IgD-negative memory B cell (primary cell): ENCODE measurements around the gene CHD3. TPM values are rescaled to one million over a fixed set of nuclear protein-coding genes. Genes with fewer than 3 reads are reported as not detected.

ENCODE experiments used
- H3K27ac Mint-ChIP-seq, 3 donors: one replicate each; pipeline ENCODE4 v1.8.0; 2020 to 2022; ENCODE audit warnings: mild to moderate bottlenecking in 3 of 3, mixed read lengths in 3 of 3, moderate library complexity in 1 of 3
- H3K27me3 Mint-ChIP-seq: one replicate; pipeline ENCODE4 v1.8.0; 2021; ENCODE audit warnings: mixed read lengths
- H3K36me3 Mint-ChIP-seq: one replicate; pipeline ENCODE4 v1.8.0; 2020; ENCODE audit warnings: mild to moderate bottlenecking, mixed read lengths
- H3K4me1 Mint-ChIP-seq, 3 donors: one replicate each; pipeline ENCODE4 v1.8.0; 2020 to 2022; ENCODE audit warnings: mixed read lengths in 3 of 3, mild to moderate bottlenecking in 1 of 3
- H3K4me3 Mint-ChIP-seq, 4 donors: one replicate each; pipeline ENCODE4 v1.8.0; 2020 to 2022; ENCODE audit warnings: mild to moderate bottlenecking in 4 of 4, mixed read lengths in 4 of 4, moderate library complexity in 3 of 4
- H3K9me3 Mint-ChIP-seq, 3 donors: one replicate each; pipeline ENCODE4 v1.8.0; 2020 to 2021; ENCODE audit warnings: mixed read lengths in 3 of 3, mild to moderate bottlenecking in 1 of 3
- polyA plus RNA-seq: library from polyadenylated mRNA; unstranded; fragments of 300-500 nt; fragmentation: Illumina TruSeq; gene quantifications from one replicate; pipeline ENCODE4 v1.2.3, GENCODE V29; 2021

The CHD3 gene
- 2.4 TPM for polyA plus RNA-seq

- Mint-ChIP-seq H3K27ac (no peak within 1 kb of the TSS), H3K27me3 (no peaks in the 10 kb centered on the region), H3K9me3 (no peaks in the 10 kb centered on the region), H3K4me3 (no peak within 1 kb of the TSS), H3K4me1 (peaks cover 0 to 2% (median 0%) of the 10 kb centered on the region in 3 donors), H3K36me3 (no peaks in the 10 kb centered on the region)
Observed at GRCh38 chr17:7888184-7888920, at the start of gene CHD3. TSS of gene CHD3 (plus strand) at chr17:7888789. CDS start at chr17:7889001, 212 bp downstream.

- Mint-ChIP-seq H3K27ac (peak overlapping the region; percentile 88 to 100 (median 93)), H3K4me3 (peak overlapping the region in 2 of 4 donors; percentile 59 to 91), H3K36me3 (no peaks in the 10 kb centered on the region), H3K4me1 (peaks cover 31 to 48% (median 44%) of the 10 kb centered on the region in 3 donors), H3K27me3 (peaks cover 1% of the 10 kb centered on the region), H3K9me3 (no peaks in the 10 kb centered on the region)
Observed at GRCh38 chr17:7839190-7839875, 49.3 kb upstream of the CHD3 start.

- H3K4me1 Mint-ChIP-seq, result peaks cover 31 to 48% (median 44%) of the 10 kb centered on the region in 3 donors
- H3K4me3 Mint-ChIP-seq, result peak overlapping the region in 3 of 4 donors; percentile 4 to 91 (median 44)
- peaks cover 1% of the 10 kb centered on the region for H3K27me3 Mint-ChIP-seq
- no peaks in the 10 kb centered on the region for H3K9me3 Mint-ChIP-seq
- peak overlapping the region; percentile 88 to 100 (median 93) for H3K27ac Mint-ChIP-seq
- no peaks in the 10 kb centered on the region for H3K36me3 Mint-ChIP-seq
Observed at GRCh38 chr17:7839876-7840261, 48.7 kb upstream of the CHD3 start.

- H3K4me3 Mint-ChIP-seq, result peak overlapping the region in 3 of 4 donors; percentile 73 to 96 (median 91)
Observed at GRCh38 chr17:7840441-7840840, 48.1 kb upstream of the CHD3 start.

GRCh38 chr17:7840875-7841274 lies 47.7 kb upstream of the CHD3 start:
- no peaks in the 10 kb centered on the region for H3K36me3 Mint-ChIP-seq
- no peaks in the 10 kb centered on the region for H3K9me3 Mint-ChIP-seq

More at GRCh38 chr17:7840441-7840840, 48.1 kb upstream of the CHD3 start:
- Mint-ChIP-seq H3K36me3 (no peaks in the 10 kb centered on the region), H3K9me3 (no peaks in the 10 kb centered on the region), H3K27ac (peak overlapping the region; percentile 93 to 100 (median 97)), H3K27me3 (peaks cover 1% of the 10 kb centered on the region), H3K4me1 (peaks cover 31 to 48% (median 44%) of the 10 kb centered on the region in 3 donors)

GRCh38 chr17:7841396-7841914 lies 47.1 kb upstream of the CHD3 start:
- peak overlapping the region; percentile 91 to 100 (median 98) for H3K4me3 Mint-ChIP-seq
- H3K36me3 Mint-ChIP-seq, result no peaks in the 10 kb centered on the region
- peaks cover 31 to 46% (median 41%) of the 10 kb centered on the region in 3 donors for H3K4me1 Mint-ChIP-seq
- no peaks in the 10 kb centered on the region for H3K9me3 Mint-ChIP-seq
- H3K27ac Mint-ChIP-seq, result peak overlapping the region; percentile 93 to 100 (median 97)
- H3K27me3 Mint-ChIP-seq, result peaks cover 1% of the 10 kb centered on the region

More at GRCh38 chr17:7840875-7841274, 47.7 kb upstream of the CHD3 start:
- H3K27ac Mint-ChIP-seq, result peak overlapping the region; percentile 93 to 100 (median 97)
- H3K4me3 Mint-ChIP-seq, result peak overlapping the region; percentile 86 to 100 (median 94)
- peaks cover 1% of the 10 kb centered on the region for H3K27me3 Mint-ChIP-seq
- peaks cover 31 to 50% (median 44%) of the 10 kb centered on the region in 3 donors for H3K4me1 Mint-ChIP-seq

- H3K4me3 Mint-ChIP-seq, result peak overlapping the region; percentile 91 to 100 (median 98)
Observed at GRCh38 chr17:7841915-7842379, 46.6 kb upstream of the CHD3 start.

GRCh38 chr17:7842380-7843256 lies 46.0 kb upstream of the CHD3 start:
- H3K36me3 Mint-ChIP-seq, result no peaks in the 10 kb centered on the region
- H3K27me3 Mint-ChIP-seq, result peaks cover 1% of the 10 kb centered on the region
- peaks cover 22 to 35% (median 31%) of the 10 kb centered on the region in 3 donors for H3K4me1 Mint-ChIP-seq
- H3K4me3 Mint-ChIP-seq, result peak overlapping the region; percentile 91 to 100 (median 98)
- no peaks in the 10 kb centered on the region for H3K9me3 Mint-ChIP-seq
- peak overlapping the region; percentile 93 to 100 (median 100) for H3K27ac Mint-ChIP-seq

More at GRCh38 chr17:7841915-7842379, 46.6 kb upstream of the CHD3 start:
- H3K4me1 Mint-ChIP-seq, result peaks cover 29 to 42% (median 37%) of the 10 kb centered on the region in 3 donors
- no peaks in the 10 kb centered on the region for H3K36me3 Mint-ChIP-seq
- H3K27me3 Mint-ChIP-seq, result peaks cover 1% of the 10 kb centered on the region
- H3K27ac Mint-ChIP-seq, result peak overlapping the region; percentile 93 to 100 (median 100)
- no peaks in the 10 kb centered on the region for H3K9me3 Mint-ChIP-seq

GRCh38 chr17:7843257-7843535 lies 45.4 kb upstream of the CHD3 start:
- Mint-ChIP-seq H3K27me3 (peaks cover 1% of the 10 kb centered on the region), H3K27ac (peak overlapping the region; percentile 93 to 100 (median 100)), H3K36me3 (no peaks in the 10 kb centered on the region), H3K4me3 (peak overlapping the region; percentile 91 to 100 (median 98)), H3K9me3 (no peaks in the 10 kb centered on the region), H3K4me1 (peaks cover 20 to 32% (median 28%) of the 10 kb centered on the region in 3 donors)

GRCh38 chr17:7843536-7844291 lies 44.9 kb upstream of the CHD3 start:
- peaks cover 1% of the 10 kb centered on the region for H3K27me3 Mint-ChIP-seq
- no peaks in the 10 kb centered on the region for H3K9me3 Mint-ChIP-seq
- no peaks in the 10 kb centered on the region for H3K36me3 Mint-ChIP-seq
- H3K4me1 Mint-ChIP-seq, result peaks cover 18 to 29% (median 24%) of the 10 kb centered on the region in 3 donors
- H3K27ac Mint-ChIP-seq, result peak overlapping the region; percentile 93 to 100 (median 100)
- H3K4me3 Mint-ChIP-seq, result peak overlapping the region; percentile 91 to 100 (median 98)

- H3K4me1 Mint-ChIP-seq, result peaks cover 17 to 22% (median 17%) of the 10 kb centered on the region in 3 donors
- no peaks in the 10 kb centered on the region for H3K9me3 Mint-ChIP-seq
- peaks cover 1% of the 10 kb centered on the region for H3K27me3 Mint-ChIP-seq
- peak overlapping the region; percentile 93 to 100 (median 100) for H3K27ac Mint-ChIP-seq
- H3K4me3 Mint-ChIP-seq, result peak overlapping the region; percentile 91 to 100 (median 98)
- no peaks in the 10 kb centered on the region for H3K36me3 Mint-ChIP-seq
Observed at GRCh38 chr17:7844292-7845154, 44.1 kb upstream of the CHD3 start.

GRCh38 chr17:7845359-7846062 lies 43.1 kb upstream of the CHD3 start:
- peak overlapping the region; percentile 93 to 100 (median 100) for H3K27ac Mint-ChIP-seq
- H3K9me3 Mint-ChIP-seq, result no peaks in the 10 kb centered on the region
- H3K27me3 Mint-ChIP-seq, result peaks cover 1% of the 10 kb centered on the region
- peak overlapping the region; percentile 83 to 100 (median 94) for H3K4me3 Mint-ChIP-seq
- peaks cover 2% of the 10 kb centered on the region for H3K36me3 Mint-ChIP-seq
- peaks cover 10 to 15% (median 12%) of the 10 kb centered on the region in 3 donors for H3K4me1 Mint-ChIP-seq
